Measurements from ENCODE around the gene MPHOSPH10.
"Not testable (repeated sequence)": the region's sequence is repeated elsewhere in the genome, so short reads cannot be mapped to it uniquely, and the experiment has no call there.

DNA sequence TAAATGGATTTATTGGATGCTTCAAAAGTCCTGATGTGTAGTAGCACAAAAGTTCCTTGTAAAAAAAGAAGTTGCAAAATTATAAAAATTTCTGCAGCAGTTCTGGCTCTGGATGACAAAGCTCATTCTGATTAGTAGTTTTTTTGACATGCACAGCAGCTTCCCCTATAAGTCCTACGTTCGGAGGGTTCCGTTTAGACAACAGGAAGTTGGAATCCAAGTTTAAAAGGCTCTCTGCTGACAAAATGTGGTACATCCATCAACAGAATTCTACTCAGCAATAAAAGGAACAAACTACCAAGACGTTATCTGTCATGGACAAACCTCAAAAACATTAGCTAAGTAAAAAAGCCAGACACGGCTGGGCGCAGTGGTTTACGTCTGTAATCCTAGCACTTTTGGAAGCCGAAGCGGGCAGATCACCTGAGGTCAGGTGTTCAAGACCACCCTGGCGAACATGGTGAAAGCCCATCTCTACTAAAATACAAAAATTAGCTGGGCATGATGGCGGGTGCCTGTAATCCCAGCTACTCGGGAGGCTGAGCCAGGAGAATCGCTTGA is 46.6 kb upstream of the MPHOSPH10 start:
- TF ChIP-seq, protein P1, sequence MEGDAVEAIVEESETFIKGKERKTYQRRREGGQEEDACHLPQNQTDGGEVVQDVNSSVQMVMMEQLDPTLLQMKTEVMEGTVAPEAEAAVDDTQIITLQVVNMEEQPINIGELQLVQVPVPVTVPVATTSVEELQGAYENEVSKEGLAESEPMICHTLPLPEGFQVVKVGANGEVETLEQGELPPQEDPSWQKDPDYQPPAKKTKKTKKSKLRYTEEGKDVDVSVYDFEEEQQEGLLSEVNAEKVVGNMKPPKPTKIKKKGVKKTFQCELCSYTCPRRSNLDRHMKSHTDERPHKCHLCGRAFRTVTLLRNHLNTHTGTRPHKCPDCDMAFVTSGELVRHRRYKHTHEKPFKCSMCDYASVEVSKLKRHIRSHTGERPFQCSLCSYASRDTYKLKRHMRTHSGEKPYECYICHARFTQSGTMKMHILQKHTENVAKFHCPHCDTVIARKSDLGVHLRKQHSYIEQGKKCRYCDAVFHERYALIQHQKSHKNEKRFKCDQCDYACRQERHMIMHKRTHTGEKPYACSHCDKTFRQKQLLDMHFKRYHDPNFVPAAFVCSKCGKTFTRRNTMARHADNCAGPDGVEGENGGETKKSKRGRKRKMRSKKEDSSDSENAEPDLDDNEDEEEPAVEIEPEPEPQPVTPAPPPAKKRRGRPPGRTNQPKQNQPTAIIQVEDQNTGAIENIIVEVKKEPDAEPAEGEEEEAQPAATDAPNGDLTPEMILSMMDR (IDR thresholded peaks at IDR 0.05 in 4 of 5, conservative IDR thresholded peaks at IDR 0.05 in 1 of 5): not testable (repeated sequence)
- not testable (repeated sequence) for TF ChIP-seq POLR2A (IDR thresholded peaks at IDR 0.05)
